Ishikawa (cell line): Measurements from ENCODE around the gene ZDHHC24.

Source experiments
- EP300 ChIP-seq: IDR thresholded peaks from 2 replicates; pipeline ENCODE4 v1.6.1; 2012; ENCODE audit warnings: borderline replicate concordance
- YY1 ChIP-seq: IDR thresholded peaks from 2 replicates; pipeline ENCODE4 v1.6.1; 2012; ENCODE audit warnings: low read depth

- TF ChIP-seq EP300 (no peak), YY1 (no peak)
Measured at GRCh38 chr11:66473608-66474515, 72.0 kb downstream of the ZDHHC24 start.
